Esophagus squamous epithelium (tissue), 5 donors: Measurements from ENCODE around the gene SCAMP3. TPM values are rescaled to one million over a fixed set of nuclear protein-coding genes. Genes with fewer than 3 reads are reported as not detected.
"Not testable (repeated sequence)": the region's sequence is repeated elsewhere in the genome, so short reads cannot be mapped to it uniquely, and the experiment has no call there.

Experiments used
- DNase-seq: peaks from one replicate; lab custom pipeline; 2025; lab: John Stamatoyannopoulos, UW
- H3K27ac ChIP-seq, 4 donors: fragments of 200-600 bp; sonication (generic); one replicate each; pipeline ENCODE4 v1.5.1; 2016 to 2019; ENCODE audit warnings: mild to moderate bottlenecking in 1 of 4
- H3K27me3 ChIP-seq, 4 donors: fragments of 200-600 bp; sonication (generic); 1 replicate in 3 of 4; 2 replicates in 1 of 4; pipeline versions ENCODE4 v1.5.1 to v1.6.0; 2017 to 2021; ENCODE audit warnings: antibody characterized with exemption in 1 of 4
- H3K36me3 ChIP-seq, 3 donors: fragments of 200-600 bp; sonication (generic); one replicate each; pipeline ENCODE4 v1.5.1; 2016 to 2019
- H3K4me1 ChIP-seq, 3 donors: fragments of 200-600 bp; sonication (generic); one replicate each; pipeline ENCODE4 v1.5.1; 2017 to 2019
- H3K4me3 ChIP-seq, 4 donors: fragments of 200-600 bp; sonication (generic); 1 replicate in 3 of 4; 2 replicates in 1 of 4; pipeline ENCODE4 v1.5.1; 2016 to 2019; ENCODE audit warnings: mild to moderate bottlenecking in 2 of 4, moderate library complexity in 1 of 4
- H3K9me3 ChIP-seq, 3 donors: fragments of 200-600 bp; sonication (generic); one replicate each; pipeline ENCODE4 v1.5.1; 2016 to 2019
- POLR2A ChIP-seq, 4 donors: fragments of 450-650 bp; IDR thresholded peaks; one replicate each; pipeline ENCODE4 v1.6.1; 2017; ENCODE audit warnings: antibody characterized with exemption in 4 of 4, mild to moderate bottlenecking in 4 of 4, moderate library complexity in 3 of 4
- WGBS, 2 donors: methylation state at CpG; one replicate each; pipeline ENCODE4 v1.1.5; 2018; 5-methylcytosine and 5-hydroxymethylcytosine counted together
- intact Hi-C: fragments of 100-400 bp; cut with DNase I; formaldehyde crosslinking; loops from one replicate; pipeline ENCODE4 v1.15.0; 2022
- total RNA-seq, 4 donors: library from RNA; depleted of rRNA; stranded (reverse); fragments of >200 nt; gene quantifications; one replicate each; pipeline ENCODE4 v1.1.0, GENCODE V29; 2016
- TF ChIP-seq, protein P1 (sequence below), 6 experiments: fragments of 450-650 bp in 4 of 6; fragments of 200-600 bp in 2 of 6; sonication (generic) in 2 of 6; IDR thresholded peaks; one replicate each; pipeline ENCODE4 v1.5.1; 2016 to 2019; ENCODE audit warnings: antibody characterized with exemption in 6 of 6, mild to moderate bottlenecking in 4 of 6, moderate library complexity in 4 of 6
- donor health status: DM: yes; HTN: yes; CAD: no.

SCAMP3 gene
- total RNA-seq, 4 donors from 2014 or later = 56.8 to 72.2 (median 60.1) TPM

DNA sequence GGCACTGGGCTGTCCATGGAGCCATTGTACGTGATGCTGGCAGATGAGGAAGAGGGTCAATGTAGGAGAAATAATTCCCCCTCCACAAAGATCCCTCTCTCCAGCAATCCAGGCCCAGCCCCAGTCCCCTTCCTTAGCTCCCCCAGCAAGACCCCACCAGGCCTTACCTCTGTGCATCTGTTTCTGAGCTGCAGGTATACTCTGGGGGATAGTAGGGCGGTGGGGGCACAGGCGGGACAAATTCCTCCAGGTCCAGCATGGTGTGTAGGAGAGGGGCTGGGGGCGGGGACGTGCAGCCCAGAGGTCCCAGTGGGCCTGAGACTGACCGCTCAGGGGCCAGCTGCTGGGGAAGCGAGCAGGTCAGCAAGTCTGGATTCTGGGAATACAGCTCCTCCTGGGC lies 10.6 kb downstream of the SCAMP3 start:
- H3K9me3 ChIP-seq = no peaks in the 10 kb centered on the region
- intact Hi-C loops = loop anchor here (5.0 kb wide), 1 partner anchor 76 kb away; no protein-coding TSS in a partner anchor
- no peak for TF ChIP-seq POLR2A (IDR thresholded peaks at IDR 0.05)
- TF ChIP-seq, protein P1, sequence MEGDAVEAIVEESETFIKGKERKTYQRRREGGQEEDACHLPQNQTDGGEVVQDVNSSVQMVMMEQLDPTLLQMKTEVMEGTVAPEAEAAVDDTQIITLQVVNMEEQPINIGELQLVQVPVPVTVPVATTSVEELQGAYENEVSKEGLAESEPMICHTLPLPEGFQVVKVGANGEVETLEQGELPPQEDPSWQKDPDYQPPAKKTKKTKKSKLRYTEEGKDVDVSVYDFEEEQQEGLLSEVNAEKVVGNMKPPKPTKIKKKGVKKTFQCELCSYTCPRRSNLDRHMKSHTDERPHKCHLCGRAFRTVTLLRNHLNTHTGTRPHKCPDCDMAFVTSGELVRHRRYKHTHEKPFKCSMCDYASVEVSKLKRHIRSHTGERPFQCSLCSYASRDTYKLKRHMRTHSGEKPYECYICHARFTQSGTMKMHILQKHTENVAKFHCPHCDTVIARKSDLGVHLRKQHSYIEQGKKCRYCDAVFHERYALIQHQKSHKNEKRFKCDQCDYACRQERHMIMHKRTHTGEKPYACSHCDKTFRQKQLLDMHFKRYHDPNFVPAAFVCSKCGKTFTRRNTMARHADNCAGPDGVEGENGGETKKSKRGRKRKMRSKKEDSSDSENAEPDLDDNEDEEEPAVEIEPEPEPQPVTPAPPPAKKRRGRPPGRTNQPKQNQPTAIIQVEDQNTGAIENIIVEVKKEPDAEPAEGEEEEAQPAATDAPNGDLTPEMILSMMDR (IDR thresholded peaks at IDR 0.05) = no peak
- no peaks in the 10 kb centered on the region for H3K27me3 ChIP-seq
- H3K4me1 ChIP-seq = peaks cover 31 to 49% (median 35%) of the 10 kb centered on the region in 3 donors
- H3K36me3 ChIP-seq = peaks cover 0 to 36% (median 4%) of the 10 kb centered on the region in 3 donors
- no peak overlapping the region for H3K4me3 ChIP-seq
- peak overlapping the region in 2 of 4 donors; percentile 56 to 64 for H3K27ac ChIP-seq
- 95 to 97% methylated on average over 4 to 7 of the region's 7 CpGs for WGBS, 2 donors
- no peak for DNase-seq

DNA sequence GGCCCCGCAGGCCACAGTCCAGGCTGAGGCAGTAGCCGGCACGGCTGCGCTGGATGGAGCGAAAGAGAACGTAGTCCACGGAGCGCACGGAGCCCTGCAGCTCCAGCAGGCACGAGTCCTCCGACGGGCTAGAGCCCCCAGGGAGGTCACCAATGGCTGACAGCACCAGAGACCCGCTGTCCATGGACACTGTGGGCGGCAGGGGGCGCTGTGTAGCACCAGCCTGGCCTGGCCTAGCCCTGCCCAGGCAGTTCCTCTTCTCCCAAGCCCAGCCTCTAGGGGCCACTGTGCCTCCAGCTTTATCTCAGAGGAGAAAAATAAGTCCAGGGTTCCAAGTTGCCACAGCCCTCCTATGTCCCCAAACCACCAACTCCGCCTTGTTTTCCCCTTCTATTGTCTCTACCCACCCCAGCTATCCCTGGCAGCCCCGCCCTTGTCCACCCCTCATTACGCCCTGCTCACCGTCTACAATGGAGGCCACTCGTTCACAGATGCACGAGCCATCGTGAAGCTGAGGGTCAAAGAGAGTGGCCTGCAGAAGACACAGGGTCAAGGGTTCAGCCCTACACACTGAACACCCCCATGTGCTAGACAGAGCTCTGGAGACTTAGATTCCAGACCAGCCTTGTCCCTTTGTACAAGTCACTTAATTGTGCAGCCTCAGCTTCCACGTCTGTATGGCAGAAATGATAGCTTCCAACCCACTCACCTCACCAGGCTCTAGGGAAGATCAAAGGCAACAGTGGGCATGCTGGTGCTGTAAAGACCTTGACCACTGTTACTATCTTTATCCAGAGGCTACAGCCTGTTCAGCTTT lies 11.3 kb downstream of the SCAMP3 start:
- Histone ChIP-seq H3K9me3 (no peaks in the 10 kb centered on the region), H3K27me3 (no peaks in the 10 kb centered on the region), H3K4me3 (peak overlapping the region in 3 of 4 donors; percentile 9 to 54 (median 29)), H3K27ac (peak overlapping the region; percentile 19 to 64 (median 54)), H3K36me3 (peaks cover 0 to 33% (median 4%) of the 10 kb centered on the region in 3 donors), H3K4me1 (peaks cover 26 to 41% (median 28%) of the 10 kb centered on the region in 3 donors)
- peak; percentile 49 for DNase-seq
- 42 to 50% methylated on average over 7 to 8 of the region's 23 CpGs for WGBS, 2 donors
- TF ChIP-seq, protein P1 (IDR thresholded peaks at IDR 0.05) = peak; percentile 98 to 100 (median 98)
- no peak for TF ChIP-seq POLR2A (IDR thresholded peaks at IDR 0.05)
- intact Hi-C loops = loop anchor here (5.0 kb wide), 1 partner anchor 76 kb away; no protein-coding TSS in a partner anchor

DNA sequence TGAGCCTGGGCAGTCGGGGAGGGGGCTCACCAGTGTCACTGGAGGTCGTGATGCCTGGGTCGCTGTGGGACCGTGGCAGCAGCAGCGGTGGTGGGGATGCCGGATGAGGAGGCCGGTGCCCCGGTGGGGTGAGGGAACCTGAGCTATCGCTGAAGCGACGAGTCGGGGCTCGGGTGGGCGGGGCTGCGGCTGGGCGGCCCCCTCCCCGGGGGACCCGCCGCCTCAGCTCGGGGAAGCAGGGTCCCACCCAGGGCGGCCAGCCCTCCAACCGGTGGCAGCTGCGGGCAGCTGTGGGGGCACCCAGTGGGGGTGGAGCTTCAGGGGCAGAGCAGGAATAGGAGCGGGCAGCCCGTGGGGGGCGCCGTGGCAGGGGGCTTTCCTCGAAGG lies 11.9 kb downstream of the SCAMP3 start:
- 38% methylated on average over 2 of the region's 28 CpGs; no CpG with 5 or more reads in 1 of the 2 donors for WGBS, 2 donors
- H3K36me3 ChIP-seq = peaks cover 0 to 33% (median 4%) of the 10 kb centered on the region in 3 donors

DNA sequence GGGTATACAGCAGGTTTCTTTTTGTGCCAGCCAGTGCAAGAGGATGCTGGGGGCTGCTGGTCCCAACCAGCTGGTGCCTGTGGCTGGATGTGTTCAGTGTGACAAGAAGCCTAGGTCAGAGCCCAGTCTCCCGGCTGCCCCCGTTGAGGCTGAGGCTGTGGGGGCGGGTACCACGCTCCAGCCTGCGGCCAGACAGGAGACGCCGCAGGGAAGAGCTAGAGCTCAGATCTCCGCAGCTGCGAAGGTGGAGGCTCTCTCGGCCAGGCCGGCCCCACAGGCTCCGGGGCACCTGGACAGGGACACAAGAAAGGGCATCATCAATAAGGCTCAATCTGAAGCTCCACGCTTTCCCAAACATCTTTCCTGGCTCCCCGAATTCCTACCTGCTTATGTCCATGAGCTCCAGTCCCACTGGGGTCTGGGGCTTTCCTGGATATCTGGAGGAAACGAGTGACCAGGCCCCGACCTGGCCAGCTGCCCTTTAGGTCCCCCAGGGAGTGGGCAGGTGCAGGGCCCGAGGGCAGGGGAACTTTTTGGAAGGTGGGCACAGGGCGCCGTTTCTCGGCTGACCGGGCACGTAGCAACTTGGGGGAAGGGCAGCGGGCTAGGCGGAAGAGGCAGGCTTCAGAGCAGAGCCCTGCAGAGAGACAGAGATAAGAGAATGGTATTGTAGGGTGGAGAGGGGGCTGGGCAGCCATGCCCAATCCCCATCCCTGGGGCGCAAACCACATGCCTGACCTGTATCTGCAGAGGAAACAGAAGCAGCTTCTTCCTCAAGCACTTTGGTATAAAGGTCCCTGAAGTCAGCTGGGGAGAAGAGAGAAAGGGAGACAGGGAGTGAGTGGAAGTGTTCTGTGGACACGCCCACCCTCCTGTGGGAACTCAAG lies 14.2 kb downstream of the SCAMP3 start:
- TF ChIP-seq, protein P1 (IDR thresholded peaks at IDR 0.05) = no peak
- no peak for TF ChIP-seq POLR2A (IDR thresholded peaks at IDR 0.05)
- H3K4me1 ChIP-seq = peaks cover 12 to 39% (median 24%) of the 10 kb centered on the region in 3 donors
- H3K27ac ChIP-seq = no peak overlapping the region
- H3K27me3 ChIP-seq = no peaks in the 10 kb centered on the region
- intact Hi-C loops = no loop called here
- peaks cover 0 to 33% (median 4%) of the 10 kb centered on the region in 3 donors for H3K36me3 ChIP-seq
- 93 to 97% methylated on average over 3 to 11 of the region's 26 CpGs for WGBS, 2 donors
- no peak overlapping the region for H3K4me3 ChIP-seq
- DNase-seq = no peak
- no peaks in the 10 kb centered on the region for H3K9me3 ChIP-seq

More for the DNA sequence above, 11.9 kb downstream of the SCAMP3 start:
- no peak for DNase-seq
- Histone ChIP-seq H3K9me3 (no peaks in the 10 kb centered on the region), H3K4me1 (peaks cover 23 to 43% (median 28%) of the 10 kb centered on the region in 3 donors), H3K4me3 (peak overlapping the region in 3 of 4 donors; percentile 9 to 54 (median 29)), H3K27me3 (no peaks in the 10 kb centered on the region), H3K27ac (peak overlapping the region; percentile 19 to 64 (median 54))
- intact Hi-C loops = loop anchor here (5.0 kb wide), 1 partner anchor 77 kb away; no protein-coding TSS in a partner anchor
- TF ChIP-seq, protein P1 (IDR thresholded peaks at IDR 0.05) = no peak
- TF ChIP-seq POLR2A (IDR thresholded peaks at IDR 0.05) = no peak

DNA sequence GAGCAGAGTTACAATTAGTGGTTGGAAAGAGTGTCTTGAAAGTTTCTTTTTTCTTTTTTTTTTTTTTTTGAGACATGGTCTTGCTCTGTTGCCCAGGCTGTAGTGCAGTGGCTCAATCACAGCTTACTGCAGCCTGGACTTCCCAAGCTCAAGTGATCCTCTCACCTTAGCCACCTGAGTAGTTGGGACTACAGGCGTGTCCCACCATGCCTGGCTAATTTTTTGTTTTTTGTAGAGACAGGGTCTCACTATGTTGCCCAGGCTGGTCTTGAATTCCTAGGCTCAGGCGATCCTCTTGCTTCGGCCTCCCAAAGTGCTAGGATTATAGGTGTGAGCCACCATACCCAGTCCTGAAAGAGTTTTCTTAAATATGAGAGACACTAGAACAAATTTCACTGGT lies 15.4 kb downstream of the SCAMP3 start:
- H3K36me3 ChIP-seq = peaks cover 0 to 33% (median 4%) of the 10 kb centered on the region in 3 donors
- H3K4me3 ChIP-seq, intact Hi-C loops, DNase-seq, H3K27ac ChIP-seq, H3K9me3 ChIP-seq, H3K27me3 ChIP-seq: not testable (repeated sequence)
- 89 to 96% methylated on average over 1 to 2 of the region's 3 CpGs for WGBS, 2 donors
- H3K4me1 ChIP-seq = peaks cover 12 to 50% (median 30%) of the 10 kb centered on the region in 3 donors
